Metanephros (tissue), 1 donor: Measurements from ENCODE around the gene SPANXA1. TPM values are rescaled to one million over a fixed set of nuclear protein-coding genes. Genes with fewer than 3 reads are reported as not detected.

Source experiments
- total RNA-seq: library from RNA; depleted of rRNA; stranded (reverse); fragments of >200 nt; gene quantifications from one replicate; pipeline ENCODE4 v1.2.3, GENCODE V29; 2014

Gene SPANXA1, protein sequence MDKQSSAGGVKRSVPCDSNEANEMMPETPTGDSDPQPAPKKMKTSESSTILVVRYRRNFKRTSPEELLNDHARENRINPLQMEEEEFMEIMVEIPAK
- total RNA-seq, result not detected

DNA sequence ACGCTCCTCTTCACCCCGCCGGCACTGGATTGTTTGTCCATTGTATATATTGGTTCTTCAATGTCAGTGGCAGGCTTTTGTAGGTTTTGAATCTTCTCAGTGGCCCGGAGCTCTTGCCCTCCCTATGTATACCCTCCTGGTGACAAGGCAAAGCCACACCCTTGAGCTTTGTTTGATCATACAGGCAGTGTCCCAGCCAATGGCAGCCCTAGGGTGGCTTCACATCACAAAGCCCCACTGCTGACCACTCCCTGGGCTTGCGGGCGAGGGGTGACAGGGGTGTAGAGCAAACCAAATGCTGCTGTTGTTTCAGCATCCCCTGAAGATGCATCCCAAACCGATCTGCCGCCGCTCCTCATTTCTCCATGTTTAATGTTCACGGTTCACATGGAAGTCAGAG, at the start of gene SPANXA1:
Gene SPANXA1, minus strand, starts transcription at position 101 of the 400 bp plus-strand sequence. Its CDS starts 60 bp downstream, at position 41.

DNA sequence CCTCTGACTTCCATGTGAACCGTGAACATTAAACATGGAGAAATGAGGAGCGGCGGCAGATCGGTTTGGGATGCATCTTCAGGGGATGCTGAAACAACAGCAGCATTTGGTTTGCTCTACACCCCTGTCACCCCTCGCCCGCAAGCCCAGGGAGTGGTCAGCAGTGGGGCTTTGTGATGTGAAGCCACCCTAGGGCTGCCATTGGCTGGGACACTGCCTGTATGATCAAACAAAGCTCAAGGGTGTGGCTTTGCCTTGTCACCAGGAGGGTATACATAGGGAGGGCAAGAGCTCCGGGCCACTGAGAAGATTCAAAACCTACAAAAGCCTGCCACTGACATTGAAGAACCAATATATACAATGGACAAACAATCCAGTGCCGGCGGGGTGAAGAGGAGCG, 4.9 kb upstream of the SPANXA1 start, which contains the start of gene SPANXA2:
Gene SPANXA2, plus strand, starts transcription at position 301 of the 400 bp plus-strand sequence. Its CDS starts 60 bp downstream, at position 361.

Other genes starting within 250 kb of the SPANXA1 start
- not detected for gene SPANXA2, start 5.0 kb upstream of the SPANXA1 start, total RNA-seq
- gene SPANXD, start 114.0 kb upstream of the SPANXA1 start, total RNA-seq, result not detected